Measurements from ENCODE around the gene TRMT2B.
"Not testable (repeated sequence)": the region's sequence is repeated elsewhere in the genome, so short reads cannot be mapped to it uniquely, and the experiment has no call there.

The TRMT2B gene

DNA sequence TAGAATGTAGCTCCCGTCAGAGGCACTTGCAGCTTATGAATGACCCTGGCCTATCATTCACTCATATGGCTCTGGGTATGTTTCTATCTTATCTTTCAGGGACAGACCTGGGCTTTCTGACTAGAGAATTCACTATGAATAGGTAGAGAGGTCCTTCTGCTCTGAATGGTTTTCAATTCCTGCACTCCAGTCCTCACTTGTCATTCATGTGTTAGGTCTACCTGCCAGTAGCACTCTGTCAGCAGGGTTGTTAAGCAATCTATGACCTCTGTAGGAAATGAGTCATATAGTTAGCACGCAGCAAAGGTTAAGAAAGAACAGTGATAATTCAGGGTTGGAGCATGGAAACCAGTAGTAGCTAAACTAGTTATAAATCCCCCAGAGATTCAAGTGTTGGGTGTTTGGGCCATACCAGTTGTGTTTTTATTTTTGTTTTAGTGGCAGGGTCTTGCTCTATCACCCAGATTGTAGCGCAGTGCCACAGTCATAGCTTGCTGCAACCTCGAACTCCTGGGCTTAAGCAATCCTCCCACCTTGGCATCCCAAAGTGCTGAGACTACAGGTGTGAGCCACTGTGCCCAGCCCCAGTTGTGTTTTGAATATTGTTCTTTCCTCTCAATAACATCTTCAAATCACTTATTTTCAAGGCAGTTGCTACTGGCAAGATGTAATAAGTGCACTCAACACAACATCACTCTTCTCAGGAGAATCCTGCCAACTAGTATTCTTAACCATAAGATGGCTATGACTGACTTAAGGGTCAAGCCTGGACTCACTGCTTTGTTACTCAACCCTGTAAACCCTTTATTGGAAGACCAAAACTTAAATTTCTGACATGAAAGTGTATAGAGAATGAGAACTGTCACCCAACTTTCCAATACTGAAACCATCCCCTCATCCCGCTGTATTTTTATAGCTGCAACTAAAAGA lies 57.3 kb downstream of the TRMT2B start:
- TF ChIP-seq POLR2AphosphoS5 (IDR thresholded peaks at IDR 0.05; ENCODE audit: borderline replicate concordance, low read depth, low read length), result no peak
- TF ChIP-seq EZH2 (IDR thresholded peaks at IDR 0.05), result no peak
- TF ChIP-seq FOXP2 (optimal IDR thresholded peaks at IDR 0.05; ENCODE audit: control extremely low read depth, extremely low read length, insufficient read depth), result no peak
- DNase-seq (ENCODE audit: low read depth, low spot score), result no peak

DNA sequence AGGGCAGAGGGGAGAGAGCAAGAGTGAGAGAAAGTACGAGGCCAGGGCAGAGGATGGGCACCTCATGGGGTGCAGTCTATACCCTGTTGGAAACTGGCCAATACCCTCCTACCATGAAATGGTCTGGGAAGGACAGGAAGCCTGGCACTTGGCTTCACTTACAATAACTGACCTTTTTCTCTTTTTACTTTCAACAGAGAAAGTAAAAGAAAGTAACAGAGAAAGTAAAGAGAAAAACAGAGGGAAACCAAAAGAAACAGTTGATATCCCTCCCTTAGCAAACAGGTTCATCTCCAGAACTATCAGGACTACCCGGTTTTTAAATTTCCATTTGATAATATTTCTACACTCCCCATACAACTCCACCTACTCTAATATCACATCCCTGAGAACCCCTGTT lies 61.8 kb downstream of the TRMT2B start:
- no peaks in the 10 kb centered on the region for H3K9me3 ChIP-seq (ENCODE audit: low read depth, low read length)
- no peak overlapping the region for H3K9ac ChIP-seq (ENCODE audit: insufficient read length)
- H3K4me3 ChIP-seq, result no peak overlapping the region
- no peak for DNase-seq (ENCODE audit: low read depth, low spot score)
- TF ChIP-seq POLR2AphosphoS5 (IDR thresholded peaks at IDR 0.05; ENCODE audit: borderline replicate concordance, low read depth, low read length) (no peak), EZH2 (IDR thresholded peaks at IDR 0.05) (no peak), FOXP2 (optimal IDR thresholded peaks at IDR 0.05; ENCODE audit: control extremely low read depth, extremely low read length, insufficient read depth) (no peak)
- no peaks in the 10 kb centered on the region; the same call in 1 of the 2 replicates for H3K36me3 ChIP-seq (ENCODE audit: insufficient read depth, low read length)
- no peak overlapping the region for H3K27ac ChIP-seq

More for the DNA sequence above, 57.3 kb downstream of the TRMT2B start:
- no peak overlapping the region for H3K4me3 ChIP-seq
- H3K36me3 ChIP-seq (ENCODE audit: insufficient read depth, low read length), result no peaks in the 10 kb centered on the region; the same call in 1 of the 2 replicates
- H3K27ac ChIP-seq, result no peak overlapping the region
- no peak overlapping the region for H3K9ac ChIP-seq (ENCODE audit: insufficient read length)
- no peaks in the 10 kb centered on the region for H3K9me3 ChIP-seq (ENCODE audit: low read depth, low read length)

GRCh38 chrX:100984818-100985217 lies 67.1 kb downstream of the TRMT2B start:
- no peak overlapping the region for H3K27ac ChIP-seq
- H3K9ac ChIP-seq (ENCODE audit: insufficient read length), result no peak overlapping the region
- no peaks in the 10 kb centered on the region for H3K9me3 ChIP-seq (ENCODE audit: low read depth, low read length)
- no peak overlapping the region for H3K4me3 ChIP-seq
- H3K36me3 ChIP-seq (ENCODE audit: insufficient read depth, low read length), result no peaks in the 10 kb centered on the region
- DNase-seq (ENCODE audit: low read depth, low spot score), result no peak
- TF ChIP-seq FOXP2 (optimal IDR thresholded peaks at IDR 0.05; ENCODE audit: control extremely low read depth, extremely low read length, insufficient read depth), result no peak

DNA sequence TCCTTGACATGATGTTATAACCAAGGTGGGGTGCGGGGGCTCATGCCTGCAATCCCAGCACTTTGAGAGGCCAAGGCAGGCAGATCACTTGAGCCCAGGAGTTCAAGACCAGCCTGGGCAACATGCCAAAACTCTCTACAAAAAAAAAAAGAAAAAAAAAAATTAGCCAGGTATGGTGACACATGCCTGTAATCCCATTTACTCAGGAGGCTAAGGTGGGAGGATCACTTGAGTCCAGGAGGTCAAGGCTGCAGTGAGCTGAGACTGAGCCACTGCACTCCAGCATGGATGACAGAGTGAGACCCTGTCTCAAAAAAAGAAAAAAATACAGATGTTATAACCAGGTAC lies 70.4 kb downstream of the TRMT2B start:
- H3K9ac ChIP-seq (ENCODE audit: insufficient read length); H3K4me3 ChIP-seq; H3K27ac ChIP-seq; H3K9me3 ChIP-seq (ENCODE audit: low read depth, low read length); DNase-seq (ENCODE audit: low read depth, low spot score); H3K36me3 ChIP-seq (ENCODE audit: insufficient read depth, low read length): not testable (repeated sequence)

DNA sequence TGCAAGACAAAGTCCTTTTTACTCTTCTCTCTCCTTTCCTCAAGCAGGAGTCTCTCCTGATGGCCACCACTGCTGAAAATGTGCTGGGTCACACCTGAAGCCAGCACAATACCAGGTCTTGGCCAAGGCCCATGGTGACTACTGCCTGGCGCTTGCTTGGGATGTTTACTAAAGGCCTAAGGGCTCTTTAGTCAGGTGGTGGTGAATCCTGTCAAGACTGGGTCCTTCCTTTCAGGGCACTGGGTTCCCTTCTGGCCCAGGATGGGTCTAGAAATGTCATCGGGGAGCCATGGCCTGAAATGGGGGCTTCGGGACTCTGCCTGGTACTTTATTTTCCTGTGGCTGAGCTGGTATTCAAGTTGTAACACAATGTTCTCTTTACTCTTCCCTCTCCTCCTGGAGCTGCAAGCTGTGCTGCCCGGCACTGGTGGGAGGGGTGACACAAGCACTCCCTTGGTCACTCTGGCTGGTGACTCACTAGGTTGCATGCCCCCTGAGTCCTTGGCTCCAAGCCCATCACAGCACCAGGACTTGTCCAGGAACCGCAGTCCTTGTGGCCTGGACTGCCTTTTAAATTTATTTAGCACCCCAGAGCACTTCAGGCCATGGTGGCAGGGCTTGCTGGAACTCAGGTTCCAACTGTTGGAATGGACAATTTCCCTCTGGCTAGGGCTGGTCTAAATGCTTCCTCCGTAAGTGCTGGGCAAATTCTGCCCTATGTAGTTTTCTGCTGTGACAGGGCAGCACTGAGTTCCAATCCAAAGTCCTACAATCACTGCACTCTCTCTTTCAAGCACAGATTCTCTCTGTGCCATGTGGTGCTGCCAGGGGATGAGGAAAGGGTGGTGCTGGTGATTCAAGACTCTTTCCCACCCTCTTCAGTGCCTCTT lies 71.1 kb downstream of the TRMT2B start:
- no peak overlapping the region for H3K27ac ChIP-seq
- TF ChIP-seq POLR2AphosphoS5 (IDR thresholded peaks at IDR 0.05; ENCODE audit: borderline replicate concordance, low read depth, low read length) (no peak), FOXP2 (optimal IDR thresholded peaks at IDR 0.05; ENCODE audit: control extremely low read depth, extremely low read length, insufficient read depth) (no peak)
- no peak overlapping the region for H3K4me3 ChIP-seq
- no peak overlapping the region for H3K9ac ChIP-seq (ENCODE audit: insufficient read length)
- no peak for DNase-seq (ENCODE audit: low read depth, low spot score)
- no peaks in the 10 kb centered on the region for H3K36me3 ChIP-seq (ENCODE audit: insufficient read depth, low read length)
- no peaks in the 10 kb centered on the region for H3K9me3 ChIP-seq (ENCODE audit: low read depth, low read length)

DNA sequence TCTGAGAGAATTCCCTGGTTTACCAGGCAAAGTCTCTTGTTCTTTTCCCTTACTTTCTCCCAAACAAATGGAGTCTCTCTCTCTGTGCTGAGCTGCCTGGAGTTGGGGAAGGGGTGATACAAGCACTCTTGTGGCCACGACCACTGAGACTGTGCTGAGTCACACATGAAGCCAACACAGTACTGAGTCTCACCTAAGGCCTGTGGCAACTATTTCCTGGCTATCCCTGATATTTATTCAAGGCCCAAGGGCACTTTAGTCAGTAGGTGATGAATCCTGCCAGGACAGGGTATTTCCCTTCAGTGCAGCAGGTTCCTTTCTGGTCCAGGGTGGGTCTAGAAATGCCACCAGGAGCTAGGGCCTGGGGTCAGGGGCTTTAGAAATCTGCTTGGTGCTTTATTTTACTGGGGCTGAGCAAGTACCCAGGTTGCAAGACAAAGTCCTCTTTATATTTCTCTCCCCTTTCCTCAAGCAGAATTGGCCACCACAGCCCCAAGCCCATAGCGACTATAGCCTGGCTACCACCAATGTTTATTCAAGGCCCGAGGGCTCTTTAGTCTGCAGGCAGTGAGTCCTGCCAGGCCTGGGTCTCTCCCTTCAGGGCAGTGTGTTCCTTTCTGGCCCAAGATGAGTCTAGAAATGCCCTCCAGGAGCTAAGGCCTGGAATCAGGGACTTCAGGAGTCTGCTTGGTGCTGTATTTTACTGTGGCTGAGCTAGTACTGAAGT lies 71.9 kb downstream of the TRMT2B start:
- H3K27ac ChIP-seq, result no peak overlapping the region
- no peaks in the 10 kb centered on the region for H3K9me3 ChIP-seq (ENCODE audit: low read depth, low read length)
- H3K36me3 ChIP-seq (ENCODE audit: insufficient read depth, low read length), result no peaks in the 10 kb centered on the region
- TF ChIP-seq FOXP2 (optimal IDR thresholded peaks at IDR 0.05; ENCODE audit: control extremely low read depth, extremely low read length, insufficient read depth), result no peak
- TF ChIP-seq EZH2 (IDR thresholded peaks at IDR 0.05), result no peak
- TF ChIP-seq POLR2AphosphoS5 (IDR thresholded peaks at IDR 0.05; ENCODE audit: borderline replicate concordance, low read depth, low read length), result no peak
- no peak for DNase-seq (ENCODE audit: low read depth, low spot score)
- no peak overlapping the region for H3K9ac ChIP-seq (ENCODE audit: insufficient read length)
- H3K4me3 ChIP-seq, result no peak overlapping the region

- H3K9me3 ChIP-seq (ENCODE audit: low read depth, low read length), result no peaks in the 10 kb centered on the region
- no peak overlapping the region for H3K4me3 ChIP-seq
- no peak overlapping the region for H3K9ac ChIP-seq (ENCODE audit: insufficient read length)
- no peaks in the 10 kb centered on the region for H3K36me3 ChIP-seq (ENCODE audit: insufficient read depth, low read length)
- TF ChIP-seq FOXP2 (optimal IDR thresholded peaks at IDR 0.05; ENCODE audit: control extremely low read depth, extremely low read length, insufficient read depth), result no peak
- no peak for TF ChIP-seq POLR2AphosphoS5 (IDR thresholded peaks at IDR 0.05; ENCODE audit: borderline replicate concordance, low read depth, low read length)
- TF ChIP-seq EZH2 (IDR thresholded peaks at IDR 0.05), result no peak
- H3K27ac ChIP-seq, result no peak overlapping the region
- no peak for DNase-seq (ENCODE audit: low read depth, low spot score)
Observed at GRCh38 chrX:100976211-100976610, 75.7 kb downstream of the TRMT2B start.

- Histone ChIP-seq H3K9ac (ENCODE audit: insufficient read length) (no peak overlapping the region), H3K9me3 (ENCODE audit: low read depth, low read length) (no peaks in the 10 kb centered on the region), H3K27ac (no peak overlapping the region), H3K4me3 (no peak overlapping the region), H3K36me3 (ENCODE audit: insufficient read depth, low read length) (no peaks in the 10 kb centered on the region)
- no peak for DNase-seq (ENCODE audit: low read depth, low spot score)
- no peak for TF ChIP-seq POLR2AphosphoS5 (IDR thresholded peaks at IDR 0.05; ENCODE audit: borderline replicate concordance, low read depth, low read length)
- no peak for TF ChIP-seq EZH2 (IDR thresholded peaks at IDR 0.05)
- no peak for TF ChIP-seq FOXP2 (optimal IDR thresholded peaks at IDR 0.05; ENCODE audit: control extremely low read depth, extremely low read length, insufficient read depth)
Observed at GRCh38 chrX:100975212-100975611, 76.7 kb downstream of the TRMT2B start.

Measured in SK-N-MC (cell line).